IPS-15b (cell line): Measurements from ENCODE around the gene OR51E1.

Source experiments
- H3K27me3 ChIP-seq: one replicate; pipeline ENCODE4 v1.6.1; 2013; ENCODE audit warnings: low read length; ENCODE audit not compliant: control insufficient read depth, insufficient read depth
- H3K36me3 ChIP-seq: one replicate; pipeline ENCODE4 v1.6.1; 2013; ENCODE audit warnings: low read length; ENCODE audit not compliant: control insufficient read depth, insufficient read depth
- H3K4me1 ChIP-seq: one replicate; pipeline ENCODE4 v1.6.1; 2013; ENCODE audit warnings: mild to moderate bottlenecking, low read length; ENCODE audit not compliant: control insufficient read depth, insufficient read depth
- H3K4me3 ChIP-seq: one replicate; pipeline ENCODE4 v1.5.1; 2013; ENCODE audit warnings: low read depth, low read length
- H3K9ac ChIP-seq: one replicate; pipeline ENCODE4 v1.6.1; 2013; ENCODE audit warnings: low read depth, mild to moderate bottlenecking, low read length
- H3K9me3 ChIP-seq: one replicate; pipeline ENCODE4 v1.6.1; 2013; ENCODE audit warnings: mild to moderate bottlenecking, low read length; ENCODE audit not compliant: control insufficient read depth, insufficient read depth

Gene OR51E1, protein sequence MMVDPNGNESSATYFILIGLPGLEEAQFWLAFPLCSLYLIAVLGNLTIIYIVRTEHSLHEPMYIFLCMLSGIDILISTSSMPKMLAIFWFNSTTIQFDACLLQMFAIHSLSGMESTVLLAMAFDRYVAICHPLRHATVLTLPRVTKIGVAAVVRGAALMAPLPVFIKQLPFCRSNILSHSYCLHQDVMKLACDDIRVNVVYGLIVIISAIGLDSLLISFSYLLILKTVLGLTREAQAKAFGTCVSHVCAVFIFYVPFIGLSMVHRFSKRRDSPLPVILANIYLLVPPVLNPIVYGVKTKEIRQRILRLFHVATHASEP

DNA sequence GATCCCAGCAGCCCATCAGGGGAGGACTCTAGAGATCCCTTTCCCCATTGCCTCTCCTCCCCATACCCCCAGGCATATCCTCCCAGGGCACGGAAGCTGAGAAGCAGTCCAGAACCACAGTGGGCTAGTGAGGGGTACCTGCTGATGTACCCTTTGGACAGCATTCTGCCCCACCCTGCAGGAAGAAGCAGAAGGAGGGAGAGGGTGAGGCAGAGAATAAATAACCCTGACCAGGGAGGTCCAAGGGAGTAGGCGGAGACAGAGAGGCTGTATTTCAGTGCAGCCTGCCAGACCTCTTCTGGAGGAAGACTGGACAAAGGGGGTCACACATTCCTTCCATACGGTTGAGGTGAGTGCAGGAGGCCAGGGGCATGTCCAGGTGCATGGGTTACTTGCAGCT, at the start of gene OR51E1:
TSS of gene OR51E1 (plus strand) at position 301 of the 400 bp plus-strand sequence. CDS start 8,545 bp downstream, outside the sequence.
- H3K36me3 ChIP-seq = no peaks in the 10 kb centered on the region
- H3K4me3 ChIP-seq = no peak within 1 kb of the TSS
- no peaks in the 10 kb centered on the region for H3K9me3 ChIP-seq
- no peaks in the 10 kb centered on the region for H3K27me3 ChIP-seq
- no peaks in the 10 kb centered on the region for H3K4me1 ChIP-seq
- H3K9ac ChIP-seq = no peak within 1 kb of the TSS

DNA sequence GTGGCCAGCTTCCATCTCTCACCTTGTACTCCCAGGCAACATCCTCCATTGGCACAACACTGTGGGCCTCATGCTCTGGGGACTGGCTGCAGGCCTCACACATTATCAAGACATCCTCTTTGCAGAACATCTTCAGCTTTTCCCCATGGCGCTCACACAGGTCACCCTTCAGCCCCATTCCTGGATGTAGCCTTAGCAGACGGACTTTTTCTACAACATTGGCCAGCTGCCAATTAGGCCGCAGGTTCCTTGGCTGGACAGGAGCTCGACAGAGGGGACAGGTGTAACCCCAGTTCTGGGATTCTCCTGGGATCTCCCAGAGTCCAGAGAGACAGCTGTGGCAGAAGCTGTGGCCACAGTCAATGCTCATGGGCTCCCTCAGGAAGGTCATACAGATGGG, 38.7 kb upstream of the OR51E1 start:
- Histone ChIP-seq H3K4me1 (peaks cover 5% of the 10 kb centered on the region), H3K27me3 (peaks cover 3% of the 10 kb centered on the region), H3K9ac (no peak overlapping the region), H3K9me3 (no peaks in the 10 kb centered on the region), H3K36me3 (peaks cover 4% of the 10 kb centered on the region), H3K4me3 (no peak overlapping the region)

DNA sequence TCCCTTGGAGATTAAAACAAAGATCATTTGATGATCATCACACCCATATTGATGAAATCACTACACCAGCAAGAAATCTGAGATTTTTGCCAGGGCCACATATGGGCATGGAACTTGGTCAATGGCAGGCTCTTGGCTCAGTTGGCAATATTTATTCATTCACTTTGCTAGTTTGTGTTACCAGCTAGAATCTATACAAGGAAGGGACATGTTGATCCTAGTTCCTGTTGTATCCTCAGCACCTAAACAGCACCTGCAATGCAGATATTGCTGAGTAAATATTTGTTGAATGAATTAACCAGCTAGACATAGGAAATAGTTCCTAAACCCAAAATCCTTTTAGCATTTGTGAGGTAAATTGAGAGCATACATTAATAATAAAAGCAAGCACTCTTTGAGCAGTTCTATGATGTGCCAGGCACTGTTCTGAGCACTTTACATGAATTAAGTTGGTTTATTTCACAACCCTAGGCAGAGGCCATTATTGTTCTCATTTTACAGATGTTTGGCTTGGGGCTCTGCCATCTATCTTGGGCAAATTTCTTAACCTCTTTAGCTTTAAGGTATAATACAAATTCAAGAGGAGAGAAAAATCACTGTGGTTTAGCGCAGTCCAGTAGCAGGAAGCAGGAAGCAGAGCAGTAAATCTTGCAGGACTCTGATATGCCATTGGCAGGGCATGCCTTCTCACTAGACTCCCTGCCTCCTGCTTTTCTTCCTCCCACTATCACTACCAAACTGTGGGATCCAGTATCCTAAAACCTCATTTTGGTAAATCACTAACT, 37.4 kb upstream of the OR51E1 start:
- Histone ChIP-seq H3K36me3 (no peaks in the 10 kb centered on the region), H3K4me3 (no peak overlapping the region), H3K4me1 (peaks cover 5% of the 10 kb centered on the region), H3K9me3 (no peaks in the 10 kb centered on the region), H3K27me3 (peaks cover 4% of the 10 kb centered on the region), H3K9ac (no peak overlapping the region)

DNA sequence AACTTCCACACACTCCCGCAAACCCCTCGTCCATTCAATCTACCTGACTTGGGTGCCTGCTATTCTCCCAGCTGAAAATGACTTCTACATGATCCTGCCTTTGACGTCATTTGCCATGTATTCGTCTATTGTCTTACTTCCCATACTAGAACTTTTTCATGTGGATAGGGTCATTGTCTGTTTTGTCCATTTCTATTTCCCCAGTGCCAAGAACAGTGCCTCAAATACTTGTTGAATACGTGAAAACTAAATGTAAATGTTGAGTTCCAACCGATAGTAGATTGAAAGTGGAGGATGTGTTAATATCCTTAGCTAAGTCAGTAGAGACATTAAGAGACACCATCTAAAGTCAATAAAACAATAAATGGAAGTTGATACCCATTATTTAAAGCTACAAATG, 36.7 kb upstream of the OR51E1 start:
- peaks cover 4% of the 10 kb centered on the region for H3K27me3 ChIP-seq
- H3K36me3 ChIP-seq = no peaks in the 10 kb centered on the region
- H3K9ac ChIP-seq = no peak overlapping the region
- H3K4me1 ChIP-seq = peaks cover 5% of the 10 kb centered on the region
- H3K4me3 ChIP-seq = peak overlapping the region; percentile 75
- H3K9me3 ChIP-seq = no peaks in the 10 kb centered on the region

DNA sequence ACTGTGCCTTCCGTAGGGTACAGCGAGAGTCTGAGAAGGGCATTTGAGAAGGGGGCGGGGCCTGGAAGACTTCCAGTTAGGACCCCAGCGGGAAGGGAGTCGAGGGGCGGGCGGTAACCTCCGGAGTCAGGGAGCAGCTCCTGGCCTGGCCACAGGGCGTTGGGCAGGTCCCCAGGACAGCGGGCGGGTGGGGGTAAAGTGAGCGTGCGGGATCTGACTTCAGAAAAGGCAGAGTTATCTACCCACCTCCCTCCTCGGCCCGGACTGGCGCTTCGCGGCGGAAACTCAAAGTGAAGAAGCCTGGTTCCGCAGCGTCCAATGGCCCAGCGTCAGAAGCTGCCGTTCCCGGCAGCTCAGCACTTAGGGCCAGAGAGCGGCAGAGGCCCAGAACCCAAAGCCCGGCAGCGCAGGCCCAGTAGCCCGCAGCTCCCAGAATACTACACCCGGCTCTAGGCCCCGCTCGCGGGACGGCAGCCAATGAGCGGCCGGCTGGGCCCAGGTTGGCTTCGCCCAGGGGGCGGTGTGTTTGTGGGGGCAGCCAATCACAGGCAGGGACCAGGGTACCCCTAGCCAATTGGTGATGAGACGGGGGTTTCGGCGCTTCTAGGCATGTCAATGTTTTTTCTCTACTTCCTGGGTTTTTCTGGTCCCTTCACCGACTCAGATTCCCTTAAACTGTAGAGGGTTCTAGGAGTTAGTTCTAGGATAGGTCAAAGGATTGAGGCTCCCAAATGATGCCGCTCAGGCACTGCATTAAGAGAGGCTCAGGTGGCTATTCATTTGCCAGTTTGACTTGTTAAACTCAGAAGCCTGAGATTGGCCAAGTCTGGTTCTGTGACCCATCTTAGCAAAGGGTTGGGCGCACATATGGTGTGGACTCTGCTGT, 35.8 kb upstream of the OR51E1 start, which contains the start of gene TRIM68:
TSS of gene TRIM68 (minus strand) at position 451 of the 886 bp plus-strand sequence. CDS start 2,727 bp downstream, outside the sequence.
- H3K4me1 ChIP-seq = peaks cover 5% of the 10 kb centered on the region
- H3K36me3 ChIP-seq = no peaks in the 10 kb centered on the region
- H3K9me3 ChIP-seq = no peaks in the 10 kb centered on the region
- H3K4me3 ChIP-seq = peak within 1 kb of the TSS; percentile 75
- peak within 1 kb of the TSS; percentile 62 for H3K9ac ChIP-seq
- H3K27me3 ChIP-seq = peaks cover 4% of the 10 kb centered on the region

DNA sequence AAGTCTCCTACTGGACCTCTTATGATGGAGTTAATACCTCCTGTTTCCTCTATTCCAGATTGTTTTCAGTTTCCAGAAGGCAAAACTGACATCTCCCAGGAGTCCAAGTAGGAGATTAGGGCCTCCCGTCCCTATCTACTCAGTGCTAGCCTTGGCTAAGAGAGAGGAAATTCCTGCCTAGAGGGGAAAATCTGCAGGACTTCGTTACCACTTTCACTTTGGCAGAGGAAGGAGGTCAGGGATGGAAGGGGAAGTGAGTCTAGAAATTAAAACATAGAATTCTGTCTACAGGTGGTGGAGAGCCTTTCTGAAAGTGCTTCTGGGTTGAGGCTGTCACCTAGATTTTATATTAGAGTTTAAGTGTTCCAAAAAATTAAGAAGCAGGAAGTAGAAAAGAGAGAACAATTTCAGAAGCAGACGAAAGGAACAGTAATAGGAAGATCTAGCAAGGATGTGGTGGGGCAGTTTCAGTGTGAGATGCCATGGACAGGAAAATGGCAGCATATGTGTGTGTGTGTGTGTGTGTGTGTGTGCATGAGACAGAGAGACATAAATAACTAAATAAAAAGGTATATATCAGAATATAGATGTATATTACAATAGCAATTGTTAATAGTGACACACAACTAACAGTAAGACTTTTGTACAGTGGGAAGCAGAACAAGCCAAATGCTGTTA, 33.4 kb upstream of the OR51E1 start:
- no peaks in the 10 kb centered on the region for H3K36me3 ChIP-seq
- peaks cover 4% of the 10 kb centered on the region for H3K27me3 ChIP-seq
- peaks cover 5% of the 10 kb centered on the region for H3K4me1 ChIP-seq
- H3K9ac ChIP-seq = no peak overlapping the region
- no peak overlapping the region for H3K4me3 ChIP-seq
- no peaks in the 10 kb centered on the region for H3K9me3 ChIP-seq

DNA sequence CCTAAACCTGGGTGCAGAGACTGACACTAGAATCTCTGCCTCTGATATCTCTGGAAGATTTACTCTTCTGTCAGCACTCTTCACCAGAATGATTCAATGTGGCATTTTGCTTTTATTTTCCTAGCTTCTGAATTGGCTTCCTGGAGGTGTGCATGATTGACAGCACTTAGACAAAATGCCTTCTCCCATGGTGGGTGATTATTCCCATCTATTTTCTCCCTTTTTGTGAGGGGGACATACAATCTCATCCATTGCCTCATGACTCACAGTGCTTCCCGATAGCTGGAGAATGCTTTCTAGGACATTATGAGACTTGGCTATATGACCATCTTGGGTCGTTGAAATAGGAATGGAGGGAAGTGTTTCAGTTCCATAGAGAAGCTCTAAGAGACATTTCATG, 31.8 kb upstream of the OR51E1 start:
- H3K9me3 ChIP-seq = no peaks in the 10 kb centered on the region
- H3K9ac ChIP-seq = no peak overlapping the region
- peaks cover 4% of the 10 kb centered on the region for H3K4me1 ChIP-seq
- H3K36me3 ChIP-seq = no peaks in the 10 kb centered on the region
- peaks cover 4% of the 10 kb centered on the region for H3K27me3 ChIP-seq
- H3K4me3 ChIP-seq = no peak overlapping the region

DNA sequence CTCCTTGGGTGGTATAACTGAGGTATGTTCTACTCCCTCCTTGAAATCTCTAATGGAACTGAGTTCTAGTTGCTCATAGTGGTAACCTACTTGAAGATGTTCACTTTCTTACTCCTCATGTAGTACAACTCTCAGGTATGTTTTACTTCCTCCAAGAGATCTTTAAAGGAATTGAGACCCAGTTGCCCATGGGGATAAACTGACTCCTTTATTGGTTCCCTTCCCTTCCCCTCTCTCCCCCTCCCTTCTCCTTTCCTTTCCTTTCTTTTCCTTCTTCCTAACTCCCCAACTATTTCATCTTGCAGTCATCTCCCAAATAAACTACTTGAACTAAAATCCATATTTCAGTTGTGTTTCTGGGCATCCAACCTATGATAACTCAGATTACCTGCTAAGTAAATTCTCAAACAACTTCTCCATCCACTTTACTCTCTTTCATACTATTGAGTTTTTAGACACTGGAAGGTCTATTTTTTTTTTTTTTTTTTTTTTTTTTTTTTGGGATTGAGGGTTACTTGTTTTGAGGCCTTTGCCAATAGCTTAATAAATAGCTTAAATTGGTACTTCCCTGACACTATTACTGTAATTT, 27.8 kb upstream of the OR51E1 start:
- Histone ChIP-seq H3K4me1 (no peaks in the 10 kb centered on the region), H3K4me3 (no peak overlapping the region), H3K9ac (no peak overlapping the region), H3K27me3 (no peaks in the 10 kb centered on the region), H3K36me3 (no peaks in the 10 kb centered on the region), H3K9me3 (no peaks in the 10 kb centered on the region)

DNA sequence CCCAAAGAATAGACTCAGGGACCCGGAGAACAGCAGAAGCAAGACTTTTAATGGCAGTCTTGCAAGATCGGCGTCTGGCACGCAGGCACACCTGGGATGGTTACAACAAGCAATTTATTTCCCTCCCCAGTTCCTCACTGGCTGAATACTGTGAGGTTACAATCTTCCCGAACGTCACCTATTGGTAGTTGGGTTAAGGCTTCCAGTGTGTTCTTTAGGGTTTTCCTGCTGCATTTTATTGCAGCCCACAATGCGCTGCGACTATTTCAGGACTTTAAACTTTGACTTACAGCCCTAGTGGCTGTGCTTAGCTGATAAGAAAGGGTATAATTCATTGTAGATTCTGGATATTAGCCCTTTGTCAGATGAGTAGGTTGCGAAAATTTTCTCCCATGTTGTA, 24.3 kb upstream of the OR51E1 start:
- Histone ChIP-seq H3K27me3 (no peaks in the 10 kb centered on the region), H3K9ac (no peak overlapping the region), H3K4me3 (no peak overlapping the region), H3K36me3 (no peaks in the 10 kb centered on the region), H3K9me3 (no peaks in the 10 kb centered on the region), H3K4me1 (no peaks in the 10 kb centered on the region)

DNA sequence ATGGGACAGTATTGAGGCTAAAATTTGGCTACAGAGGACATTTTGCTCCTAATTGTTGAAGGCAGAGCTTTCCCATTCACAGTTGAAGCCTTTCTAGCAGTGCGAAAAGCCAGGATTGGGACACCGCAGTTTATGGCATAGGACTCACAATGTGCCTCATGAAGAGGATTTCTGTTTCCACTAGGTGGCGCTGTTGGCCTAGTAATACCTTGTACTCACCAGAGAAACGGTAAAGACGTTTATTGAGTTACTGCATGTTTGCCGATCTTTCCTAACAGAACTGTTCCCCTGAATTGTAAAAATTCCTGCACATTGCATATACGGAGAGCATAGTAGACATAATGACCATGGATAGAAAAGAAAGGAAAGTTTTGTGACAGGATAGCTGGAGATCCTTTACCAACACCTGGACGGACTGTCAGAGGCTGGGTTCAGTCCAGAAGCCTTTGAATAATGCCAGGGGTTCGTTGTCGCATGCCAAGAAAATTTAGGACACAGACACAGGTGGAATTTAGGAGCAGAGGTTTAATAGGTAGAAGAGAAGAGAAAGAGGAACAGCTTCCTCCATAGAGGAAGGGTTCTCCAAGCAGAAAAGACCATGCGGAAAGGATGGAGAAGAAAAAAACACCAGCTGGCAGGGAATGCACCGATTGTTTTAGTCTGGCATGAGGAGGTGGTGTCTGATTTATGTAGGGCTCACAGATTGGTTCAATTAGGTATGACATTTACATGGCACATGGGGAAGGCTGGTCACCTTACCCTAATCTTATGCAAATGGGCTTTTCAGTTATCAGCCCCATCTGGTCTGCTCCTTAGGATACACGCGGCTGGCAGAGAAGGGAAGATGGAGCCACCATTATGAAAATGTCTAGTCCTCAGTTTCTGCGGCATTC, 17.3 kb upstream of the OR51E1 start:
- Histone ChIP-seq H3K9me3 (no peaks in the 10 kb centered on the region), H3K27me3 (no peaks in the 10 kb centered on the region), H3K4me1 (peaks cover 13% of the 10 kb centered on the region), H3K36me3 (no peaks in the 10 kb centered on the region), H3K9ac (no peak overlapping the region), H3K4me3 (no peak overlapping the region)
